Panc1 (cell line): ENCODE data around the gene METTL22.

Source experiments
- CTCF ChIP-seq: fragments of 450-650 bp; IDR thresholded peaks from 2 replicates; pipeline ENCODE4 v1.5.1; 2017; ENCODE audit warnings: mild to moderate bottlenecking
- POLR2AphosphoS5 ChIP-seq: IDR thresholded peaks from 2 replicates; pipeline ENCODE4 v1.6.1; 2012; ENCODE audit warnings: mild to moderate bottlenecking, low read depth, low read length, moderate library complexity
- REST ChIP-seq, 2 experiments: IDR thresholded peaks; 2 replicates each; pipeline ENCODE4 v1.6.1; 2011 to 2012; ENCODE audit warnings: low read depth in 2 of 2, control low read depth in 1 of 2, low read length in 1 of 2, mild to moderate bottlenecking in 1 of 2, moderate library complexity in 1 of 2; ENCODE audit not compliant: insufficient read depth in 1 of 2
- SIN3A ChIP-seq: IDR thresholded peaks from 2 replicates; pipeline ENCODE4 v1.6.1; 2012; ENCODE audit warnings: low read depth, mild to moderate bottlenecking, low read length, moderate library complexity, borderline replicate concordance; ENCODE audit not compliant: insufficient read depth
- TCF7L2 ChIP-seq: IDR thresholded peaks from 2 replicates; pipeline ENCODE4 v1.6.1; 2011; ENCODE audit warnings: mild to moderate bottlenecking, low read depth, low read length, inconsistent platforms

GRCh38 chr16:8686879-8687278, 65.4 kb downstream of the METTL22 start:
- no peak for TF ChIP-seq CTCF
- no peak for TF ChIP-seq REST (IDR thresholded peaks at IDR 0.05; ENCODE audit: insufficient read depth in 1 of 2, low read depth in 2 of 2, low read length in 1 of 2)
- no peak for TF ChIP-seq POLR2AphosphoS5
- TF ChIP-seq TCF7L2, result no peak
- TF ChIP-seq SIN3A, result no peak
